Measurements from ENCODE around the gene GOLGA6L10. TPM values are rescaled to one million over a fixed set of nuclear protein-coding genes. Genes with fewer than 3 reads are reported as not detected.
"Not testable (repeated sequence)": the region's sequence is repeated elsewhere in the genome, so short reads cannot be mapped to it uniquely, and the experiment has no call there.

Gene GOLGA6L10
- total RNA-seq, 4 donors from 2014 or later = 0.39 to 1.2 (median 0.85) TPM

DNA sequence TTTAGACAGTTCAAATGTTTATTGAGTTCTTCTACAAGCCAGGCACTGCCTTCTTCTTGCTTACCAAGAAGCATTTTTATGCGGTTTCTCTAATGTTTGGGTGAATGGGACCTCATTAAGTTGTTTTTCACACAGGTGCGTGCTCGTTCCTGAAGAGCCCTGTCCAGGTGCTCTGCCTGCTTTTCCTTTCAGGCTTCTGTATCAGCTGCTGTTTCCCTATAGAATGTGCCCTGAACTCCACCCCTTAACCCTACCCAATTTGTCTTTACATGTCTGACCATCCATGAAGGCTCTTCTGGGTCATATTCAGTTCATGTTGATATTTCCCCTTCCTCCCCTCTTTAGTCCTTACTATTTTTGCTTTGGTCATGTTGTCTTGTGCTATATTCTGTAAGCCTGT, 22.4 kb upstream of the GOLGA6L10 start:
- intact Hi-C loops (cut with DNase I; ENCODE audit: low total_unique reads) = no loop called here
- WGBS, 2 donors = 56 to 73% methylated on average over 3 of the region's 3 CpGs
- H3K4me3 ChIP-seq (ENCODE audit: low read depth, poor library complexity, severe bottlenecking) = no peak overlapping the region
- TF ChIP-seq, protein P1, sequence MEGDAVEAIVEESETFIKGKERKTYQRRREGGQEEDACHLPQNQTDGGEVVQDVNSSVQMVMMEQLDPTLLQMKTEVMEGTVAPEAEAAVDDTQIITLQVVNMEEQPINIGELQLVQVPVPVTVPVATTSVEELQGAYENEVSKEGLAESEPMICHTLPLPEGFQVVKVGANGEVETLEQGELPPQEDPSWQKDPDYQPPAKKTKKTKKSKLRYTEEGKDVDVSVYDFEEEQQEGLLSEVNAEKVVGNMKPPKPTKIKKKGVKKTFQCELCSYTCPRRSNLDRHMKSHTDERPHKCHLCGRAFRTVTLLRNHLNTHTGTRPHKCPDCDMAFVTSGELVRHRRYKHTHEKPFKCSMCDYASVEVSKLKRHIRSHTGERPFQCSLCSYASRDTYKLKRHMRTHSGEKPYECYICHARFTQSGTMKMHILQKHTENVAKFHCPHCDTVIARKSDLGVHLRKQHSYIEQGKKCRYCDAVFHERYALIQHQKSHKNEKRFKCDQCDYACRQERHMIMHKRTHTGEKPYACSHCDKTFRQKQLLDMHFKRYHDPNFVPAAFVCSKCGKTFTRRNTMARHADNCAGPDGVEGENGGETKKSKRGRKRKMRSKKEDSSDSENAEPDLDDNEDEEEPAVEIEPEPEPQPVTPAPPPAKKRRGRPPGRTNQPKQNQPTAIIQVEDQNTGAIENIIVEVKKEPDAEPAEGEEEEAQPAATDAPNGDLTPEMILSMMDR (IDR thresholded peaks at IDR 0.05) = no peak
- TF ChIP-seq POLR2A (IDR thresholded peaks at IDR 0.05) = no peak
- DNase-seq (ENCODE audit: low spot score in 2 of 2) = no peak

DNA sequence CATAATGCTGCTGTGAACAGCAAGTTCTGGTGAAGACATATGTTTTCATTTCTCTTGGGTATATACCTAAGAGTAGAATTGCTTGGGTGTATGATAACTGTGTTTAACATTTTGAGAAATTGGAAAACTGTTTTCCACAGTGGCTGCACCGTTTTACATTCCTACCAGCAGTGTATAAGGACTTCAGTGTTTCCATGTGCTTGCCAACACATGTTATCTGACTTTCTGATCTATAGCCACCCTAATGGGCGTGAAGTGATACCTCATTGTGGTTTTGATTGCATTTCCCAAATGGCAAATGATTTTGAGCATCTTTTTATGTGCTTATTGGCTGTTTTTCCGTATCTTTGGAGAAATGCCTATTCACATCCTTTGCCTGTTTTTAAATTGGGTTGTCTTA, 18.5 kb upstream of the GOLGA6L10 start:
- intact Hi-C loops (cut with DNase I; ENCODE audit: low total_unique reads); DNase-seq (ENCODE audit: low spot score in 2 of 2); H3K4me3 ChIP-seq (ENCODE audit: low read depth, poor library complexity, severe bottlenecking): not testable (repeated sequence)
- 16 to 36% methylated on average over 2 of the region's 3 CpGs for WGBS, 2 donors

DNA sequence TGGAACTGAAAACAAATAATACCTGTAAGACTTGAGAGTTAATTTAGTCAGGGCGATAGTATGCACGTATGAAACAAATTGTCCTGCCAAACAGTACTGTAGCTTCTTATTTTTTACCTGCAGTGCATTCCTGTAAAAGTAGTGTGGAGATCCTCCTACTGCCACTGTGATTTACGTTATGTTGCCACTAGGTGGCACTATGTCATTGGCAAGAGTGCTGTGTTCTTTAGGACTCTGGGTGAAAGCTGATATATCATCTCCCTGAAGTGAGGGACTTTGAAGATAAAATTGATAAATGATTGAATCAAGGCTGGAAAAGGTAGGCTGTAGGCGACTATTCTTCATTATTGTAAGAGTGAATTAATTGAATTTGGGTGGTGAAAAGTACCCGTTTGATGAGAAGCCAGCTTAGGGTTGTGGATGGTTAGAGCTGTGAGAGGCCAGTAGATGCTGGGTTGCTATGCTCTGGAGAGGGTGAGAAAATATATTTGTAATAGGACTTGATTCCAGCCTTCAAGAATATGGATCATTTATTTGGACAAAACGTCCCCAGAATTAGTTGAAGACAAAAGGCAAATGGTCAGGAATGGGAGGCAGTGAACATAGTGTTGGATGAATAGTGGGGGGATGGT, 16.5 kb upstream of the GOLGA6L10 start:
- WGBS, 2 donors = 0% methylated on average over 1 to 2 of the region's 6 CpGs
- H3K4me3 ChIP-seq (ENCODE audit: low read depth, poor library complexity, severe bottlenecking); intact Hi-C loops (cut with DNase I; ENCODE audit: low total_unique reads): not testable (repeated sequence)
- peak in 1 of 2 donors; percentile 21 for DNase-seq (ENCODE audit: low spot score in 2 of 2)

DNA sequence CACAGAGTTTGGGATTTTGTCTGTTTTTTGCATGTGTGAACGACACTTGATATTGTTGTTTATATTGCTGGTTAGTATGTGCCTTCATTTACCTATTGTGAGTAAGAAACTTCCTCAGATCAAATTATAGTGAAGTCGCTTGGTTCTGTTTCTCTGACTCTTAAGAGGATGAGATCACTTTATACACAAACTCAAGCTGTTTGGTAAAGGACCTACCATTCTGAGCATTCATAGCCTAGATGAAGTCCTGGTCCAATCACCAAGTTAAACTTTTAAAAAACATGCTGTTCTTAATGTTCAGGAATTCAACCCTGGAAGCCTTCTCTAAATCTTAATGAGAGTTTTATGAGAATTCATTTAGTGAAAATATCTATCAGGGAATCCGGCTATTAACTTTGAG, 15.3 kb upstream of the GOLGA6L10 start:
- not testable (repeated sequence) for DNase-seq (ENCODE audit: low spot score in 2 of 2)

DNA sequence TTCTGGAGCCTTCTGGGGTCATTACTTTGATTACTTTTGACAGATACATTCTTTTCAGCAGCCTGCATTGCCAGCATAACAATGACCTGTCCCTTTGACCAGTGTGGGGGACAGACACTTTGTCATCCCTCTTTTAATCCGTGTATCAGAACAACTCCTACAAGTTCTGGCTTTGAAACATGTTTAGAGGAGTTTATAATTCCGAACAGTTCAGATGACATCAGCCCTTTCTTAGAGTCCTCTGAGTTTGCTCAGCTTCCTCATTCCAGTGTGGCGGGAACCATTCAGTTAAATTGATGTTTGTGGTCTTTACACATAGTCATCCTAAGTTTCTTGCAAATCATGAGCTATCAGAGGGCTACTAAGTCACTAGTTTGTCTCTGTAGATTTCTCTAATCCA, 13.5 kb upstream of the GOLGA6L10 start:
- H3K4me3 ChIP-seq (ENCODE audit: low read depth, poor library complexity, severe bottlenecking); intact Hi-C loops (cut with DNase I; ENCODE audit: low total_unique reads); DNase-seq (ENCODE audit: low spot score in 2 of 2): not testable (repeated sequence)
- no CpG with 5 or more reads among the region's 3 CpGs for WGBS, 2 donors

More for the DNA sequence above, 15.3 kb upstream of the GOLGA6L10 start:
- WGBS, 2 donors = 80% methylated on average over 1 of the region's 3 CpGs; no CpG with 5 or more reads in 1 of the 2 donors
- intact Hi-C loops (cut with DNase I; ENCODE audit: low total_unique reads); H3K4me3 ChIP-seq (ENCODE audit: low read depth, poor library complexity, severe bottlenecking): not testable (repeated sequence)

DNA sequence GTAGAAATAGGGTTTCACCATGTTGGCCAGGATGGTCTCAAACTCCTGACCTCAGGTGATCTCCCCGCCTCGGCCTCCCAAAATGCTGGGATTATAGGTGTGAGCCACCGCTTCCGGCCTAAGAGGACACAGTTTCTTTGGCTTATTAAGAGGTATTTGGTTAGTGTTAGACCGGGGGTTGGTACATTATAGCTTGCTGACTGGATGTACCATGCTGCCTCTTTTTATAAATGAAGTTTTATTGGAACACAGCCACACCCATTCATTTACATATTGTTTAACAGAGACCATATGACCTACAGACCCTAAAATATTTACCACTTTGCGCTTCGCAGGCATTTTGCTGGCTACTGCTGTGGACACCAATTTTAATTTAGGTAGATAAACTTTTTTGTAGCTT, 11.3 kb upstream of the GOLGA6L10 start:
- H3K4me3 ChIP-seq (ENCODE audit: low read depth, poor library complexity, severe bottlenecking); DNase-seq (ENCODE audit: low spot score in 2 of 2); intact Hi-C loops (cut with DNase I; ENCODE audit: low total_unique reads): not testable (repeated sequence)
- no CpG with 5 or more reads among the region's 7 CpGs for WGBS, 2 donors

DNA sequence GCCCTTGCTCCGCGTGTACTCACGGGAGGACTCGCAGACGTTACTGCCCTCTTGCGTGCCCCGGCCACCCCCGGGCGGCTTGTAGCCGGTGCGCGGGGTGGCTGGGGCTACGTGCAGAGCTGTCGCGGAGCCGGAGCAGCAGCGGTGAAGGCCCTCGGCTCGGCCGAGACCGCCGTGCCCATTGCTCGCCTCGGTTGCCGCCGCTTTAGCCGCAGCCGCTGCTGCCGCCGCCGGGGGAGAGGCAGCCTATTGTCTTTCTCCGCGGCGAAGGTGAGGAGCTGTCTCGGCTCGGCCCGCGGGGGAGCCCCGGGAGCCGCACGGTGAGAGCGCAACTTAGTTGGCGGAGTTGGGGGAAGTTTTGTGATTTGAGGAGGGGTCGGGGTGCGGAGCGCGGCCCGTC, 5.8 kb upstream of the GOLGA6L10 start:
- no CpG with 5 or more reads among the region's 48 CpGs for WGBS, 2 donors
- H3K4me3 ChIP-seq (ENCODE audit: low read depth, poor library complexity, severe bottlenecking); intact Hi-C loops (cut with DNase I; ENCODE audit: low total_unique reads); DNase-seq (ENCODE audit: low spot score in 2 of 2): not testable (repeated sequence)

DNA sequence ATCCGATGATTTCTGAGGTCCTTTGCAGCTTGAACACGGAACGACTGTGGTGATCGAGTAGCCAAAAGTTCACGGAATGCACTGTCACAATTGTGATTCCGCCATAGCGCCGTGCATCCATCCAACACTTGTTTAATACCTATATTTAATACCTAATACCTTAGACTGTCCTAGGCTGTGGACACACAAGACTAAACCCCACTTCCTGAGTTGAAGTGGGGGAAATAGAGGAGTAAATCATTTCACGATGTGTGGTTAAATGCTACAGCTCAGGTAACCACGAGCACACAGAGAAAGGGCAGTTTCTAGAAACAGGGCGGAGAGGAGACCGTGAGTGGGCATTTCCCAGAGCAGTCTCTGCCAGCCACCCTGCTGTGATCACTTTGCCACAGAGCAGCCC, 5.3 kb upstream of the GOLGA6L10 start:
- H3K4me3 ChIP-seq (ENCODE audit: low read depth, poor library complexity, severe bottlenecking); intact Hi-C loops (cut with DNase I; ENCODE audit: low total_unique reads); DNase-seq (ENCODE audit: low spot score in 2 of 2): not testable (repeated sequence)
- 0 to 2% methylated on average over 6 of the region's 12 CpGs for WGBS, 2 donors

DNA sequence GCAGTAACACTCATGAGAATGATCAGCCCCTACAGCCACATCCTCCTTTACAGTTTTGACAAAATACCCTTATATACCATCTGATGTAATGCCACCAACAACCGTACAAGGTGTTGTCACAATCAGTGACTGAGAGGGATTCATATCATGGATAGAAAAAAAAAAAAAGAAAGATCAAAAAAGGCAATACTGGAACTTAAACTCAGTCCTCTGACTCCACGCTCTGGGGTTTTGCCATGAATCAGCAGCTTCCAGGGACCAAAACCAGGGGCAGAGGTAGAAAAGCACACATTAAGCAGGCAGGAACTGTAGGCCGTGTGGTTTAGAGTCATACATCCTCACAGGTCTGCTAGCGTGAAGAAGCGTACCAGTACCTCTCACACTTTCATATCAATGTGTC, 1.6 kb downstream of the GOLGA6L10 start:
- intact Hi-C loops (cut with DNase I; ENCODE audit: low total_unique reads); DNase-seq (ENCODE audit: low spot score in 2 of 2); H3K4me3 ChIP-seq (ENCODE audit: low read depth, poor library complexity, severe bottlenecking): not testable (repeated sequence)
- WGBS, 2 donors = 71 to 76% methylated on average over 4 to 5 of the region's 5 CpGs

DNA sequence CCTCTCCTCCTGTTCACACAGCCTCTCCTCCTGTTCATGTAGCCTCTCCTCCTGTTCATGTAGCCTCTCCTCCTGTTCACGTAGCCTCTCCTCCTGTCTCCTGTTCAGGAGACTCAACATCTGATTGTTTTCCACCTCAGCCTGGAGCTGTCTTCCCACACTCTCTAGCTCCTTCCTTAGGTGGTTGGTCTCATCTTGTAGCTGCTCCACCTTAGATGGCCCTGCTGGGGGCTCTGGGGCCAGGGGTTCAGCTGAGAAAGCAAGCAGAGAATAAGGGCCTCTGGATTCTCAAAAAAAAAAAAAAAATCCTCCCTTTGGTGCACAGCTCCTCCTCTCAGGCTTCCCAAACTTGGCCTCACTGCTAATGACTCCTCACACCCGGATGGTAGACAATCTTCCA, 4.1 kb downstream of the GOLGA6L10 start:
- DNase-seq (ENCODE audit: low spot score in 2 of 2) = peak in 1 of 2 donors; percentile 73
- 94 to 96% methylated on average over 1 of the region's 2 CpGs for WGBS, 2 donors
- H3K4me3 ChIP-seq (ENCODE audit: low read depth, poor library complexity, severe bottlenecking); intact Hi-C loops (cut with DNase I; ENCODE audit: low total_unique reads): not testable (repeated sequence)

DNA sequence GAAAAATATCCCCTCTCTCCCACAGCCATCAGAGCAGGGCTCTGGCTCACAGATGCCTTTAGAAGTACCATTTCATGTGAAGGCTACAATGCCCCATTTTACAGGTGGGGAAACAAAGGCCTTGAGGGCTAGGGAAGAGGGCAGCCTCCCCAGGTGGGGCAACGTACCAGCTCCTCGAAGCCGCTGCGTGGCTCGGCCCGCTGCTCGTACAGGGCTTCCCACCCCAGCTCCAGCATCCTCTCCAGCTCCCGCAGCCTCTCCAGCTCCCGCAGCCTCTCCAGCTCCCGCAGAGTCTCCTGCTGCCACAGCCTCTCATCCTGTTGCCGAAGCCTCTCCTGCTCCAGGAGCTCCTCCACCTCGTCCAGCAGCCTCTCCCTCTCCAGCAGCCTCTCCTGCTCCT, 4.9 kb downstream of the GOLGA6L10 start:
- DNase-seq (ENCODE audit: low spot score in 2 of 2); intact Hi-C loops (cut with DNase I; ENCODE audit: low total_unique reads); H3K4me3 ChIP-seq (ENCODE audit: low read depth, poor library complexity, severe bottlenecking): not testable (repeated sequence)
- 94 to 95% methylated on average over 10 to 12 of the region's 12 CpGs for WGBS, 2 donors

DNA sequence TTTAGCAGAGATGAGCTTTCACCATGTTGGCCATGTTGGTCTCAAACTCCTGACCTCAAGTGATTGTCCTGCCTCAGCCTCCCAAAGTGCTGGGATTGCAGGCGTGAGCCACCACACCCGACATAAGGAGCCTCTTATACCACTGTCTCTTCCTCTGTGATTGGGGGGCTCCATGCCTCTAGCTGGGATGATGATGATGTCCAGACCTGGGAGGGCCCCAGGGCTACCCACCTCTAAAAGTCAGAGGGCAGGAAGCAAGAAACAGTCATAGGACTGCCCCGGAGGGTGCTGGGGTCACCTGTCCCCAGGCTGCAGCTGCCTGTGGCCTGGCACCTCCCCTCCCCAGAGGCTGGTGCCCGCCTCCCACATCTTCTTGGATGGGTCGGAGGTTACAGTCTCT, 5.4 kb downstream of the GOLGA6L10 start:
- intact Hi-C loops (cut with DNase I; ENCODE audit: low total_unique reads); H3K4me3 ChIP-seq (ENCODE audit: low read depth, poor library complexity, severe bottlenecking): not testable (repeated sequence)
- 100% methylated on average over 1 to 3 of the region's 5 CpGs for WGBS, 2 donors
- DNase-seq (ENCODE audit: low spot score in 2 of 2) = peak in 1 of 2 donors; percentile 77

DNA sequence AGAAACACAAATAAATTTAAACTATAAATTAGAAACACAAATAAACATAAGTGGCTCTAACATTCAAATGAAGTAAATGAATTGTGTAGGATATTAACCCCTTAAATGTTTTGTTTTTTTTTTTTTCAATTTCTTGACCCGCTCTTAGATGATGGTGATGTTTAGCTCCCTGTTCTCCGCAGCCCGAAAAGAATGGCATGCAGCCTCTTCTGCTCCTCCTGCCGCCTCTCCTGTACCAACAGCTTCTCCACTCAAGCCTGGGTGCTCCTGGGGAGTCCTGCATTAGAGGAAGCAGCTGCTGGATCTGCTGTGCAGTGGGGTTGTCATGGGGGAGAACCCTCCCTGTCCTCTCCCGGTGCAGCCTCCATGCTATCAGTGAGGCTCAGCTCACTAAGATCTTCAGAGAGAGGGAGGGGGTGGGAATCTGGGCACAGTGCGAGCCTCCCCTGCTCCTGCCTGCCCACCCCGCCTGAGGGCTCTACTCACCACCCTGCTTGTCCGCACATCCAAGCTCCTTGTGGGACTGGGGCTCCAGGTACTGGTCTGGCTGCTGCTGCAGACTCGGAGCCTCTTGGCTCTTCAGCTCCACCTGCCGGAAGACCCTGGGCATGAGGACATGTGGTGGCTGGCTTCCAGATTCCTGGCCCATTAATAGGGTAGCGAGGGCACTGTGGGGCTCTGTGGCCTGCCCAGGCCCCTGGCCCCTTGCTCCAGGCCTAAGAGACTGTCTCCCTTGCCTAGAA, 6.5 kb downstream of the GOLGA6L10 start:
- peak in 1 of 2 donors; percentile 83 for DNase-seq (ENCODE audit: low spot score in 2 of 2)
- WGBS, 2 donors = 57 to 66% methylated on average over 7 to 8 of the region's 11 CpGs
- H3K4me3 ChIP-seq (ENCODE audit: low read depth, poor library complexity, severe bottlenecking); intact Hi-C loops (cut with DNase I; ENCODE audit: low total_unique reads): not testable (repeated sequence)

DNA sequence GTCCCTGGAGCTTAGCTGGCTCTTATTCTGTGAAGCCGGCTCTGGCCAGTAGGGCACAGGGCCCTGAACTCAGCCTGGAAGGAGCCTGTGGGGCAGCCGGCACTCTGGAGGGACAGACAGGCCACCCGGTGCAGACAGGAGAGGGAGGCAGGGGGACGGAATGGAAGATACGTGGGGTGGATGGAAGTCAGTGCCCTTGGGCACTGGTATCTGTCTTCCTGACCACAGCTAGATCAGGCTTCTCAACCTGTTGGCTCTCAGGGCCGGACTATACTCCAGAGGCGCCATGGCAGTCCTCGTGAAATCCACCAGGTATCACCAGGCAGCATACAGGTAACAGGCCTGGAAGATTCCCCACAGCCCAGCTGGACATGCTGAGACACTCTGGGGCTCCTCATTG, 10.7 kb downstream of the GOLGA6L10 start:
- peak in 1 of 2 donors; percentile 63 for DNase-seq (ENCODE audit: low spot score in 2 of 2)
- intact Hi-C loops (cut with DNase I; ENCODE audit: low total_unique reads); H3K4me3 ChIP-seq (ENCODE audit: low read depth, poor library complexity, severe bottlenecking): not testable (repeated sequence)
- 86 to 91% methylated on average over 8 of the region's 8 CpGs for WGBS, 2 donors
